ENCODE data around the gene RASAL1. TPM values are rescaled to one million over a fixed set of nuclear protein-coding genes. Genes with fewer than 3 reads are reported as not detected.

The RASAL1 gene
- polyA plus RNA-seq, 4 donors, result 8.2 to 14.7 (median 10.5) TPM

DNA sequence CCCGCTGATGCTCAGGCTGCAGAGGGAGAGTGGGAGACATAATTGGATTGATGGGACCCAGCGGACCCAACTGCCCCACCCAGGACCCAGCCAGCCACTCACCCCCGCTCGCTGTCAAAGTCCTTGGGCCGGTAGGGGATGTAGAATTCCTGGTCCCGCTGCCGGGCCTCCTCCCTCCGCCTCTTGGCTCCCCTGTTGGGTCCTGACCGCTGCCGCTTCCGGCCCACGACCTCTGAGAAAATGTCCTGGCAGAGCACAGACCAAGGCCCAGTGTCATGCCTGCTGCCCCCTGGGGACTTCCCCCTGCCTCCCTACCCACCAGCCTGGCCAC lies 27.4 kb upstream of the RASAL1 start:
- DNase-seq (ENCODE audit: low read depth in 4 of 4, low spot score in 2 of 4), result no peak

DNA sequence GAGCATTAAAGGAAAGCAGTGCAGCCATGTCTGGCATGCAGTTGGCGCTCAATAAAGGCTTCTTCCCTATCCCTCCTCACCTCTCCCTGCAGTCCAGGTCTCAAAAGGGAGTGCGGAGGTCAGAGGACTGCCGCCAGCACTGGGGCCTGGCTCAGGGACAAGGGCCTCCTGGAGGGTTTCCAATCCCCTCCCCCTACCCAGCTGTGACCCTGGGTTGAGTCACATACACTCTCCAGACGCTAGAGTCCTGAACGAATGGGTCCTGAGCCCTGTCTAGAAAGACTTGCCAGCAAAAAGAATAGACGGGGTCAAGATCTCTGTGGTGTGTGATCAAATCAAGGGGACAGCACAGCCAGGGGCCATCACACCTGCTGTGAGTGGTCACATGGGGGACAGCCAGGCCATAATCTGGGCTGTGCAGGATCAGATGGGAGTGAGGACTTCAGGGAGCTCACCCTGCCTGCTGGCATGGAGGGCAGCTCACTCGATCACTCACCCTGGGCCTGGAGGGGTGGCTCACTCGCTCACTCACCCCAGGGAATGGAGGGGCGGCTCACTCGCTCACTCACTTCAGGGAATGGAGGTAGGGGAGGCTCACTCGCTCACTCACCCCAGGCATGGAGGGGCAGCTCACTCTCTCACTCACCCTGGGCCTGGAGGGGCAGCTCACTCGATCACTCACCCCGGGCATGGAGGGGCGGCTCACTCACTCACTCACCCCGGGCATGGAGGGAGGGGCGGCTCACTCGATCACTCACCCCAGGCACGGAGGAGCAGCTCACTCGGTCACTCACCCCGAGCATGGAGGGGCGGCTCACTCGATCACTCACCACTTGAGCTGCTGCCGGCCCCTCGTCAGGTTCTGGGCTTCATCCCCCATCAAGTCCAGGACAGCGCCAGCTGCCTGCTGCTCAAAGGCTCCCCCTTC lies 26.8 kb upstream of the RASAL1 start:
- no peak for DNase-seq (ENCODE audit: low read depth in 4 of 4, low spot score in 2 of 4)

DNA sequence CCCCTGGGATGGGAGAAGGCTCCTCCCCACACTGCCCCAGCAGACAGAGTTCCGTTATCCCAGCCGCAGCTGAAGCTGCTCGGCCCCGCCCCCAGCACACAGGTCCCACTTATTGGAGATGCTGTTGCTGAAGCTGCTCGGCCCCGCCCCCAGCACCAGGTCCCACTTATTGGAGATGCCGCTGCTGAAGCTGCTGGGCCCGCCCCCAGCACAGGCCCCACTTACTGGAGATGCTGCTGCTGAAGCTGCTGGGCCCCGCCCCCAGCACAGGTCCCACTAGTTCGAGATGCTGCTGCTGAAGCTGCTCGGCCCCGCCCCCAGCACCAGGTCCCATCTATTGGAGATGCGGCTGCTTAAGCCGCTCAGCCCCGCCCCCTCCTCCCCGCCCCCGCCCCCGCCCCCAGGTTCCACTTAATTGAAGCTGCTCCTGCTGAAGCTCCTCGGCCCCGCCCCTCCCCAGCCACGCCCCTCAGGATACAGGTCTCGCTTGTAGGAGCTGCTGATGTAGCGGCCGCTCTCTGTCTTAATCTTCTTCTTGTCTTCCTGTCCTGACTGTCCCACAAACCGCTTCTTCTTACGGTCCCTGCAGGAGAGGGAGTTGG lies 26.0 kb upstream of the RASAL1 start:
- DNase-seq (ENCODE audit: low read depth in 4 of 4, low spot score in 2 of 4), result no peak

DNA sequence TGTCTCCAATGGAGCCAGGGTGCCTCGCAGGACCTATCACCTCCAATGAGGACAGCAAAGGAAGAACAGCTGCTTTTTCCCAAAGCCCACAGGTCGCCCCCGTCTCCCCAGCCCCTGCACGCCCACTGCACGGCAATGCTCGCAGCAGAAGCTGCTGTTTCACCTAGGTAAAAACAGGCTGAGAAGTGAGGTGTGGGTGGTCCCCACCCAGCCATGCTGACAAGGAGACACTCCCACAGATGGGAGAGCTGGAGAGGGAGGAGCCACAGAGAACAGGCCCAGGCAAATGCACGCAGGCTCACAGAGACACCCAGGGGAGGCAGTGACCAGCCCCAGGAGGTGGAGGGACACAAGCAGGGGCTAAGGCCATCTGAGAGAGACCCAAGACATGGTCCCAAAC lies 24.4 kb upstream of the RASAL1 start:
- DNase-seq (ENCODE audit: low read depth in 4 of 4, low spot score in 2 of 4), result no peak

DNA sequence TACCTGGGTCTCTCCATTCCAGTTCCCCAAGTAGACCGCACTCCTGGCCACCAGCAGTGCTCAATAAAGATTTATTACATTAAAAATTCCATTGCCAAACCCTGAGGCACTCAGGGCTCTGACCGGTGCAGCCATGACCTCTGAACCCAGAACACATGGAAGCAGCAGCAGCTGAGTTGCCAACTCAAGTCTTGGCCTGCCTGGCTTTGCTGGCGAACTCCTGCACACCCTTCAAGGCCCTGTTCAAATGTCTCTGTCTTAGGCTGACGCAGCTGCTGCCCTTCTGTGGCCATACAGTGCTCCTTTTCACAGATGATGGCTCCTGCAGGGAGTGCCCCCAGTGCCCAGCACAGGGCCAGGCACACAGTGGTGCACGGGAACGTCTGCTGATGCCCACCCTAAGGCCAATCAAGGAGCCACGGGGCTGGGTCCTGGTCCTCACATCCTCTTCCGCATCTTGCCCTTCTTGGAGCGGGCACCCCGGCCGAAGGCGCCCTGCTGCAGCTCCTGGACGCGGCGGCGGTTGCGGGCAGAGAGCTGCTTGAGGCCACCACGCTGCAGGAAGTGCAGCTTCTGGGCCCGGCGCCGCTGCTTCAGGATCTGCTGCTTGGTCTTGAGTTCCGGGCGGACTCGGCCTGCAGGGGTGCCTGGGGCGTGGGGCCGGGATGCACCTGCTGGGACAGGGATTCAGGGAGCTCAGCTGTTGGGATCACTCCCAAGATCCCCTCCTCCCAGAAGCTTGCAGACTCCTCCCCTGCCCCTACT lies 23.1 kb upstream of the RASAL1 start:
- DNase-seq (ENCODE audit: low read depth in 4 of 4, low spot score in 2 of 4), result no peak

DNA sequence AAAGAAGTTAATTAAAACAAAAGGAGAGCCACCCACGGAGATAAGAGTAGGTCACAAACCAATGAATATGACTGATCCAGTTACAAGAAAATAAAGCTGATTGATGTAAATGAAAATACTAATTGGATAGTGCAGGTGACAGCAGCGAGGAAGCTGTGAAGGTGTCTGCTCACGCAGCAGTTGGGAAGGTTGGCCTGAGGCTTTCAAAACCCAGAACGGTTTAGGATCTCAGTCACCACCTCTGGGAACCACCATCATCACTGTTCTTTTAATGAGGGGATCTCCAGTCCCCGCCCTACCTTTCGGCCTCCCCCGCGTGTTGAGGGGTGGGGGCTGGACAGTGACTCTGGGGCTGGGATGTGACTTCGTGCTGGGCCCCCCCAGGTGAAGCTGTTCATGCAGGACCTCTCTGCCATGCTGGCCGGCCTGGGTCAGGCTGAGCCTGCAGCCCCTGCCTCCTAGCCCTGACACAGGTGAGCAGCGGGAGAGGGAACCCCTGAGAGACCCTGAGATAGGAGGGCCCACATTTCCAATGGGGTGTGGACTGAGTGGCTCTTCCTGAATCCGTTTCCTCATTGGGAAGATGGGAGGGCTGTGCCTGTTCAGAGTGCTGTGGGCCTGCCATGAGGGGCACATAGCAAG lies 21.8 kb upstream of the RASAL1 start:
- DNase-seq (ENCODE audit: low read depth in 4 of 4, low spot score in 2 of 4), result no peak

DNA sequence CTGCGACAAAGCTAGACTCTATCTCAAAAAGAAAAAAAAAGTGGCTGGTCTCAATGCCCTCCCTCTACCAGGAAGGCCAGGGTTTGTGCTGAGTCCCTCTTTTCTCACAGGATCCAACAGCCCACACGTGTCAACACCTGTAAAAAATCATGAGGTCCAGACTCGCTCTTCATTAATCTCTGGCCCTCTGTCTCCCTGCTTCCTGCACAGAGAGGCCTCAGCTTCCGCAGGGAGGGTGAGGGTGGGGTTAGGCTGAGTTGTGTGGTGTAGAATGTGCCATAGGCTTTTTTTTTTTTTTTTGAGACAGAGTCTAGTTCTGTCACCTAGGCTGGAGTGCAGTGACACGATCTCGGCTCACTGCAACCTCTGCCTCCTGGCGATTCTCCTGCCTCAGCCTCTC lies 20.1 kb upstream of the RASAL1 start:
- no peak for DNase-seq (ENCODE audit: low read depth in 4 of 4, low spot score in 2 of 4)

DNA sequence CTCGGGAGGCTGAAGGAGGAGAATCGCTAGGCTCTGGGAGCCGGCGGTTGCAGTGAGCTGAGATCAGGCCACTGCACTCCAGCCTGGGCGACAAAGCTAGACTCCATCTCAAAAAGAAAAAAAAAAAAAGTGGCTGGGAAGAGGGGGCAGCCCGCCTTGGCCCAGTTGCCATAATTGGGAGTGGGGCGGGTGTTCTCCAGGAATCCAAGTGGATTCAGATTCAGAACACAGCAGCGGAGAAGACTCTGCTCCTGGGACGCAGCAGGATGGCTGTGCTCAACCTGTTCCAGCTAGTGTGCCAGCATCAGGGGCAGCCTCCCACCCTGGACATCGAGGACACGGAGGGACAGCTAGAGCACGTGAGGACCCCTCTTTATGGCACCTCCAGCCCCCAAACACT lies 19.5 kb upstream of the RASAL1 start:
- DNase-seq (ENCODE audit: low read depth in 4 of 4, low spot score in 2 of 4), result no peak

DNA sequence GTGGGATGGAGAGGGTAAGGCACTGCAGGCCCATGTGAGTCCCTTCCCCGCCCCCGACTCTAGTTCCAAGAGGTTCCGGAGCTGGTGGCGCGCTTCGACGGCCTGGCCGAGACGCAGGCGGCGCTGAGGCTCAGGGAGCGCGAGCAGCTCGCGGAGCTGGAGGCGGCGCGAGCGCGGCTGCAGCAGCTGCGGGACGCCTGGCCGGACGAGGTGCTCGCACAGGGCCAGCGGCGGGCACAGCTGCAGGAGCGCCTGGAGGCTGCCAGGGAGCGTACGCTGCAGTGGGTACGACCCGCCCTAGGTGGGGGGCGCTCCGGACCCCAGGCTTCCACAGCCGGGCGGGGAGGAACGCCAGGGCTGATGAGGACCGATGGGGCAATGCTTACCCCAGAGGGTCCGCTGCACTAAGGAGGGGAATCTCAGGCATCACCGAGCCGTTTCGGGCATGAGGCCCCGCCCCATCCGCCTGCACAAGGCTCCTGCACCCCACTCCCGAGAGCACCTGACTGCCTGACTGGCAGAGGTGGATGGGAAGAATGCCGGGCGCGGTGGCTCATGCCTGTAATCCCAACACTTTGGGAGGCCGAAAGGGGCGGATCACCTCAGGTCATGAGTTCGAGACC lies 18.9 kb upstream of the RASAL1 start:
- no peak for DNase-seq (ENCODE audit: low read depth in 4 of 4, low spot score in 2 of 4)

DNA sequence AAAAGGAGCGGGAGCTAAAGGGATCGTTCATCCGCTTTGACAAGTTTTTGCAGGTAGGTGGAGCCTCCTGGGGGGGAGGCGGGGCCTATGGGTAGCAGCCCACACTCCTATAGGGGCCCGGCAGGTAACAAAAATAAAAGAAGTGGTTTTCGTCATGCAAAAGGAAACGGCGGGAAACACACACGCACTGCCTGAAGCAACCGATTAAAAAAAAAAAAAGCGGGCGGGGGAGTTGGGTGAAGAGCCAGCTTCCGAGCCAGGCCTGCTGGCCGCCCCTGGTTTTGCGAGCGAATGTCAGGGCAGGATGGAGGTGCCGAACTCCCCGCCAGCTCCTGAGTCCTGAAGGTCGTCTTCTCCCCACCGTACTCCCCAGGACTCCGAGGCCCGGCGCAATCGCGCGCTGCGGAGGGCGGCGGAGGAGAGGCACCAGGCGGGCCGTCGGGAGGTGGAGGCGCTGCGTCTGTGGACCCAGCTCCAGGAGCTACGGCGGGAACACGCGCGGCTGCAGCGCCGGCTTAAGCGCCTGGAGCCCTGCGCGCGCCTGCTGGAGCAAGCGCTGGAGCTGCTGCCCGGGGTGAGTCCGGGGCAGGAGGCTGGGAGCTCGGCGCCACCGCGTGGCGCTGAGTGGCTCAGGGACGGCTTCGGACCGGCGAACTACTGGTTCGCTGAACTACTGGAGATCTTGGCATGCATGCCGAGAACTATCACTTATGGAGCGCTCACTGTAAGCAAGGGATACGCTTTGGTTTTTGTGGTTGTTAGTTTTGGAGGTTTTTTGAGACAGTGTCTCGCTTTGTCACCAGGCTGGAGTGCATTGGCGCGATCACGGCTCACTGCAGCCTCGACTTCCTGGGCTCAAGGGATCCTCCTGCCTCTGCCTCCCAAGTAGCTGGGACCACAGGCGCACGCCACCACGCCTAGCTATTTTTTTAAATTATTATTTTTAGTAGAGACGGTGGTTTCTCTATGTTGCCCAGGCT lies 17.6 kb upstream of the RASAL1 start:
- no peak for DNase-seq (ENCODE audit: low read depth in 4 of 4, low spot score in 2 of 4)

DNA sequence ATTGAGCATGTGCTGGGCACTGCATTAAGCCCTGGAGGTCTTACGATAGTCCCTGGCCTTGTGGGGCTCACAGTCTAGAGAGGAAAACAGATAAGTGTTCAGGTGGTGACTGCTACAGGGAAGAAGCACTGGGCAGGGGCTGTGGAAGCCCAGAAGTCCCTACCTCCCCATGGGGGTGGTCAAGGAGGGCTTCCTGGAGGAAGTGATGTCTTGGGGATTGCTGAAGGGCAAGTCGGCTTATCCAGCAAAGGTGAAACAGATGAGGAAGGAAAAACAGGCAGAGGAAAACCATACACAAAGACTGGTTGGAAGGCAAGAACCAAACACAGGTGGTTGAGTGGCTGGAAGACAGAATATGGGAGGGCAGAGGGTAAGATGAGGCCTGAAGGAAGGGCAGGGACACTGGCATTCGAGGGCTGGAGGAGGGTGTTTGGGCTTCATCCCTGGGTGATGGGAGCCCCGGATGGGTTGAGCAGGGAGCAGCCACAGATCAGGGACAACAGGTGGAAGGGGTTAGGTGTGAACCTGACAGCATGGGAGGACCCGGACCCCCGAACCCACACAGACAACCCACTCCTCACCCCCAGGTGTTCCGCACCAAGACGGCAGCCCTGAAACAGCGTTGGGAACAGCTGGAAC lies 16.8 kb upstream of the RASAL1 start:
- DNase-seq (ENCODE audit: low read depth in 4 of 4, low spot score in 2 of 4), result no peak

DNA sequence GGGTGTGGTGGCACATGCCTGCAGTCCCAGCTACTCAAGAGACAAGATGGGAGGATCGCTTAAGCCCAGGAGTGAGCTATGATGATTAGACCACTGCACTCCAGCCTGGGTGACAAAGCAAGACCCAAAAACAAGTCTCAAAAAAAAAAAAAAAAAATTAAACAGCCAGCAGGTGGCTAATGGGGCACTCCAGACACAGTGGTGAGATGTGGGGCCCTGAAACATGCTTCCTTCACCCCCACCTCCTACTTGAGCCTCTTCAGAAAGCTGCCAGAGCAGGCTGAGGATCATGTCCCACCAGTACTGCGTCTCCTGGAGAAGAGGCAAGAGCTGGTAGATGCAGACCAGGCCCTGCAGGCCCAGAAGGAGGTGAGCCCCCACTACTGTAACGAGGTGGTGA lies 16.1 kb upstream of the RASAL1 start:
- no peak for DNase-seq (ENCODE audit: low read depth in 4 of 4, low spot score in 2 of 4)

DNA sequence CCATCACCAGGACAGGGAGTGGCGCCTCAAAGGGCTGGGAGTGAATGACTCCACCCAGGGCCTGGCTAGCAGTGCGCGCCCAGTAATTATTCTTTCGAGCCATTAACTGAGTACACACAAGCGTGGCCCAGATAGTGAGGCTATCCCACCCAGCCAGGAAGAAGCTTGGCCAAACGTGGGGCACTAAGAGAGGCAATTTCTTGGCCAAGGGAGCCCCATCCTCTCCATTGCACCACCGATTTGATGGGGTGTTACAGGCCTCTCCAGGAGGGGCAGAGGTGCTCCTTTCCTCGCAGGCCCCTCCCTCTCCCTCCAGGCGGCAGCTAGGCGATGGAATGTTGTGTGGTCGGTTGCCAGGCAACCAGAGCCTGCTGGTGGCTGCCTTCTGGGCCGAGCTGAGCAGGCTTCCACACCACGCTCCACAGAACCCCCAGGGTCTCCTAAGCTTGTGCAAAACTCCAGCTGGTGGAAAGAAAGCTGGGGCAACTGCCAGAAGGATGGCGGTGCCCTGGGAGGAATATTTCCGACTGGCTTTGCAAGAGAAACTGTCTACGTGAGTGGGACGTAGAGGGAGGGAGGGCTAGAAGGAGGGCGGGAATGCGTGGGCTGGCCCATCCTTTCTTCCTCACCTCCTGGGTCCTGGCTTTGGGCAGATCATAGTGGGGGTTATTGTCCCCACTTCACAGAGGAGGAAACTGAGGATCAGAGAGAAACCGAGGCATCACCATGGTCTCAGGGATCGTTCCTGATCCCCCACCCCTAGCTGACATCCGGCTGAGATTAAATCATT lies 14.0 kb upstream of the RASAL1 start, which contains the start of gene CFAP73:
TSS of gene CFAP73 (plus strand) at position 364 of the 790 bp plus-strand sequence. CDS start at position 498, 134 bp downstream.
- peak; percentile 66 to 89 (median 81) for DNase-seq (ENCODE audit: low read depth in 4 of 4, low spot score in 2 of 4)

DNA sequence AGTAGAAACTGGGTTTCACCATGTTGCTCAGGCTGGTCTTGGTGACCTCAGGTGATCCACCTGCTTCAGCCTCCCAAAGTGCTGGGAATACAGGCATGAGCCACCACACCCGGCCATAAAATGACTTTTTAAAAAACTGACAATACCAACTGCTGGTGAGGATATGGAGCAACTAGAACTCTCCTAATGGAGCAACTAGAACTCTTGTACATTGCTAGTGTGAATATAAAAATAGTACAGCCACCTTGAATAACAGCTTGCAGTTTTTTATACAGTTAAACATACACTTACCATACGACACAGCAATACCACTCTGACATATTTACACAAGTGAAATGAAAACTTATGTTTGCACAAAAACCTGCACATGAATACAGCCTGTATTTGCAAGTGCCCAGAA lies 11.4 kb upstream of the RASAL1 start:
- DNase-seq (ENCODE audit: low read depth in 4 of 4, low spot score in 2 of 4), result no peak

DNA sequence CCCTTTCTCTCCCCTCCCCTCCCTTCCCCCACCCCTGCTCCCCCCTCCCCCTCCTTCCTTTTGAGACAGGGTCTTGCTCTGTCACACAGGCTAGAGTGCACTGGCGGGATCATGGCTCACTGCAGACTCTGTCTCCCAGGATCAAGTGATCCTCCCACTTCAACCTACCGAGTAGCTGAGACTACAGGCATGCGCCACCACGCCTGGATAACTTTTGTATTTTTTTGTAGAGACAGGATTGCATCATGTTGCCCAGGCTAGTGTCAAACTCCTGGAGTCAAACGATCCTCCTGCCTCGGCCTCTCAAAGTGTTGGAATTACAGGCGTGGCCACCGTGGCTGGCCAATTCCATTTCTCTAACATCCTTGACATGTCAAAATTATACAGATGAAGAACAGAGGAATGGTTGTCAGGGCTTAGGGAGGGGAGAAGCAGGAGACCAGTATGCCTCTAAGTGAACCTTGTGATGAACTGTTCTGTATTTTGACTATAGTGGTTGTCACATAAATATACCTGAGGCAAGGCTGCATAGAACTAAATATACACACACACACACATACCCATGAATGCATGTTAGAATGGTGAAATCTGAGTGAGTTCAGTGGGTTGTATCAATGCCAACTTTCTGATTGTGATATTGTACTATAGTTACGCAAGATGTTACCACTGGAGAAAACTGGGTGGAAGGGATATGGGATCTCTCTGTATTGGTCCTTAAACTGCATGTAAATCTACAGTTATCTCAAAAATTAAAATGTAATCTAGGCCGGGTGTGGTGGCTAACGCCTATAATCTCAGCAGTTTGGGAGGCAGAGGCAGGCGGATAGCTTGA lies 10.4 kb upstream of the RASAL1 start:
- DNase-seq (ENCODE audit: low read depth in 4 of 4, low spot score in 2 of 4), result no peak

DNA sequence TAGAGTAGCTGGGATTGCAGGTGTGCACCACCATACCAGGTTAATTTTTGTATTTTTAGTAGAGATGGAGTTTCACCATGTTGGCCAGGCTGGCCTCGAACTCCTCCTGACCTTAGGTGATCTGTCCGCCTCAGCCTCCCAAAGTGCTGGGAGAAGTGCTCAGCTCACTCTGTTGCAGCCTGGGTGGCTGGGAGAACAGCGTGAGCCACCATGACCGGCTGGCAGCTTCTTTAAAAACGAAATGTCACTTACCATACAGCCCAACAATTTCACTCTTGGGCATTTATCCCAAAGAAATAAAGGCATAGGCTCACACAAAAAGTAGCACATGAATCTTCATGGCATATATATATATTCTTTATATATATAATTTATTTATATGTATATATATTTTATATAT lies 9.2 kb upstream of the RASAL1 start:
- no peak for DNase-seq (ENCODE audit: low read depth in 4 of 4, low spot score in 2 of 4)

DNA sequence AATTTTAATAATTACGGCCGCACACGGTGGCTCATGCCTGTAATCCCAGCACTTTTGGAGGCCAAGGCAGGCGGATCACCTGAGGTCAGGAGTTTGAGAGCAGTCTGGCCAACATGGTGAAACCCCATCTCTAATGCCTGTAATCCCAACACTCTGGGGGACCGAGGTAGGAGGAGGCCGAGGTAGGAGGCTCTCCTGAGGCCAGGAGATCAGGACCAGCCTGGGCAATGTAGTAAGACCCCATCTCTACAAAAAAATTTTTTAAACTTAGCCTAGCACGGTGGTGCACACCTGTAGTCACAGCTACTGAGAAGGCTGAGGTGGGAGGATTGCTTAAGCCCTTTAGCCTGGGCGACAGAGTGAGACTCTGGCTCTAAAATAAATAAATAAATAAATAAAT lies 8.4 kb upstream of the RASAL1 start:
- no peak for DNase-seq (ENCODE audit: low read depth in 4 of 4, low spot score in 2 of 4)
